GM21526 (cell line): ENCODE data around the gene TAX1BP1.
"Not testable (repeated sequence)": the region's sequence is repeated elsewhere in the genome, so short reads cannot be mapped to it uniquely, and the experiment has no call there.

Experiments
- ATAC-seq: cut with Tn5 transposase; IDR thresholded peaks from one replicate; pipeline ENCODE4 v1.9.1; 2021; ENCODE audit warnings: moderate library complexity; ENCODE audit not compliant: unreplicated experiment, low FRiP score

TAX1BP1 gene

GRCh38 chr7:27737616-27738015 lies 2.3 kb upstream of the TAX1BP1 start:
- no peak for ATAC-seq

- peak; percentile 40 for ATAC-seq
These were observed 557 bp upstream of the TAX1BP1 start for GRCh38 chr7:27739301-27739908.

- ATAC-seq: peak; percentile 68
These were observed 606 bp downstream of the TAX1BP1 start for GRCh38 chr7:27740449-27741086.

GRCh38 chr7:27742091-27742710 lies 2.2 kb downstream of the TAX1BP1 start:
- ATAC-seq: not testable (repeated sequence)

- ATAC-seq: no peak
These were observed 5.2 kb downstream of the TAX1BP1 start for GRCh38 chr7:27745064-27745583.

- ATAC-seq: no peak
These were observed 6.5 kb downstream of the TAX1BP1 start for GRCh38 chr7:27746486-27746885.

- no peak for ATAC-seq
These were observed 7.0 kb downstream of the TAX1BP1 start for GRCh38 chr7:27746978-27747377.

- ATAC-seq: no peak
These were observed 7.8 kb downstream of the TAX1BP1 start for GRCh38 chr7:27747589-27748368.

GRCh38 chr7:27750316-27750715 lies 10.4 kb downstream of the TAX1BP1 start:
- ATAC-seq: no peak

GRCh38 chr7:27751888-27752660 lies 12.1 kb downstream of the TAX1BP1 start:
- no peak for ATAC-seq

GRCh38 chr7:27753863-27754262 lies 13.9 kb downstream of the TAX1BP1 start:
- no peak for ATAC-seq

GRCh38 chr7:27756298-27756697 lies 16.3 kb downstream of the TAX1BP1 start:
- ATAC-seq: no peak

GRCh38 chr7:27759491-27759890 lies 19.5 kb downstream of the TAX1BP1 start:
- ATAC-seq: no peak

- no peak for ATAC-seq
These were observed 22.1 kb downstream of the TAX1BP1 start for GRCh38 chr7:27762062-27762461.

- ATAC-seq: no peak
These were observed 24.1 kb downstream of the TAX1BP1 start for GRCh38 chr7:27763983-27764508.

GRCh38 chr7:27765841-27766240 lies 25.9 kb downstream of the TAX1BP1 start:
- ATAC-seq: no peak

GRCh38 chr7:27767374-27767773 lies 27.4 kb downstream of the TAX1BP1 start:
- no peak for ATAC-seq

GRCh38 chr7:27771111-27771510 lies 31.1 kb downstream of the TAX1BP1 start:
- no peak for ATAC-seq

- no peak for ATAC-seq
These were observed 34.9 kb downstream of the TAX1BP1 start for GRCh38 chr7:27774717-27775328.

GRCh38 chr7:27775782-27776181 lies 35.8 kb downstream of the TAX1BP1 start:
- no peak for ATAC-seq
